Hepatocyte (in vitro differentiated cells): ENCODE data around the gene ABR.

Experiments used
- EZH2 ChIP-seq: fragments of 200-600 bp; sonication (generic); IDR thresholded peaks from 2 replicates; pipeline ENCODE4 v1.6.1; 2016; ENCODE audit warnings: antibody characterized with exemption, mild to moderate bottlenecking, borderline replicate concordance
- EZH2phosphoT487 ChIP-seq: fragments of 200-600 bp; sonication (generic); IDR thresholded peaks from one replicate; pipeline ENCODE4 v1.6.1; 2018; ENCODE audit warnings: antibody characterized with exemption, mild to moderate bottlenecking, low read depth, moderate library complexity; ENCODE audit not compliant: unreplicated experiment, severe bottlenecking
- TF ChIP-seq, protein P1 (sequence below): fragments of 200-600 bp; sonication (generic); IDR thresholded peaks from 2 replicates; pipeline ENCODE4 v1.5.1; 2016; ENCODE audit warnings: antibody characterized with exemption, mild to moderate bottlenecking; ENCODE audit not compliant: poor library complexity

DNA sequence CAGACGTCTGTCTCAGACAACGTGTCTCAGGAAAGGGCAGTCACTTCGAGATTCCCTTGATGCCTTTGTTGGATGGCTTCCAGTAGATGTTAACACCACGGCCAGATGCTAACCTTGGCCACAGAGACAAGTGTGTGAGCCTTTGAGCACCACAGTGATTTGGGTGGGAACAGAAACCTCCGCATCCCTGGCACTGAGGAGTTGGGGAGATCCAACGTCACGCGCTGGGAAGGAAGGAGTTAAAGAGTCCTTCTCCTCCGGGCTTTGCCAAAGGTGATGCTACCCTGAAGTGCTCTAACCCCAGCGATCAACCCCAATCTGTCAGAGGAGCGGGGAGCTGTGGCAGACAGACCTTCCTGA is 3.0 kb upstream of the ABR start:
- TF ChIP-seq EZH2 (no peak), EZH2phosphoT487 (no peak)
- TF ChIP-seq, protein P1, sequence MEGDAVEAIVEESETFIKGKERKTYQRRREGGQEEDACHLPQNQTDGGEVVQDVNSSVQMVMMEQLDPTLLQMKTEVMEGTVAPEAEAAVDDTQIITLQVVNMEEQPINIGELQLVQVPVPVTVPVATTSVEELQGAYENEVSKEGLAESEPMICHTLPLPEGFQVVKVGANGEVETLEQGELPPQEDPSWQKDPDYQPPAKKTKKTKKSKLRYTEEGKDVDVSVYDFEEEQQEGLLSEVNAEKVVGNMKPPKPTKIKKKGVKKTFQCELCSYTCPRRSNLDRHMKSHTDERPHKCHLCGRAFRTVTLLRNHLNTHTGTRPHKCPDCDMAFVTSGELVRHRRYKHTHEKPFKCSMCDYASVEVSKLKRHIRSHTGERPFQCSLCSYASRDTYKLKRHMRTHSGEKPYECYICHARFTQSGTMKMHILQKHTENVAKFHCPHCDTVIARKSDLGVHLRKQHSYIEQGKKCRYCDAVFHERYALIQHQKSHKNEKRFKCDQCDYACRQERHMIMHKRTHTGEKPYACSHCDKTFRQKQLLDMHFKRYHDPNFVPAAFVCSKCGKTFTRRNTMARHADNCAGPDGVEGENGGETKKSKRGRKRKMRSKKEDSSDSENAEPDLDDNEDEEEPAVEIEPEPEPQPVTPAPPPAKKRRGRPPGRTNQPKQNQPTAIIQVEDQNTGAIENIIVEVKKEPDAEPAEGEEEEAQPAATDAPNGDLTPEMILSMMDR: no peak
